ENCODE results near the gene SIPA1. TPM values are rescaled to one million over a fixed set of nuclear protein-coding genes. Genes with fewer than 3 reads are reported as not detected.

The SIPA1 gene
- total RNA-seq, 6 experiments from 2014 or later = 23.0 to 41.3 (median 38.3) TPM

DNA sequence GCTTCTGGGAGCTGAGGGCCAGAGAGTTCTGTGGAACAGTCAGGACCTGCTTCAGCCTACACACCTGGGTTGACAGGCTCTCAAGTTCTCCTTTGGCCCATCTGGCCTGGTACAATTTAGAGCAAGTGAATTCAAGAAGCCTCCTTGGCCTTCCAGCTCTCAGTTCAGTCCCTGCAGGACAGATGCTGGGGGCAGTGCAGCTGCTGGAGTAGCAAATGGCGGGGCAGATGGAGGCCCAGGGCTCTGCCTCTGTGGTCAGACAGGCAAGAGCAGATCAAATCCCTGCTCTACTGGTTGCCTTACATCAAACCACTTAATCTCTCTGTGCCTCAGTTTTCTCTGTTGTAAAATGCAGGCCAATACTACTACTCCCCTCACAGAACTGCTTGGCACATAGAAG, 33.6 kb upstream of the SIPA1 start:
- Mint-ChIP-seq H3K27ac (no peak overlapping the region), H3K27me3 (ENCODE audit: insufficient read depth) (peaks cover 2% of the 10 kb centered on the region; the same call in 1 of the 2 replicates), H3K4me1 (ENCODE audit: low read depth) (peaks cover 7% of the 10 kb centered on the region; the same call in 1 of the 2 replicates), H3K9me3 (no peaks in the 10 kb centered on the region), H3K4me3 (no peak overlapping the region), H3K36me3 (ENCODE audit: low read depth) (peaks cover 18% of the 10 kb centered on the region; the same call in 1 of the 2 replicates)
- DNase-seq = no peak
- TF ChIP-seq, protein P1, sequence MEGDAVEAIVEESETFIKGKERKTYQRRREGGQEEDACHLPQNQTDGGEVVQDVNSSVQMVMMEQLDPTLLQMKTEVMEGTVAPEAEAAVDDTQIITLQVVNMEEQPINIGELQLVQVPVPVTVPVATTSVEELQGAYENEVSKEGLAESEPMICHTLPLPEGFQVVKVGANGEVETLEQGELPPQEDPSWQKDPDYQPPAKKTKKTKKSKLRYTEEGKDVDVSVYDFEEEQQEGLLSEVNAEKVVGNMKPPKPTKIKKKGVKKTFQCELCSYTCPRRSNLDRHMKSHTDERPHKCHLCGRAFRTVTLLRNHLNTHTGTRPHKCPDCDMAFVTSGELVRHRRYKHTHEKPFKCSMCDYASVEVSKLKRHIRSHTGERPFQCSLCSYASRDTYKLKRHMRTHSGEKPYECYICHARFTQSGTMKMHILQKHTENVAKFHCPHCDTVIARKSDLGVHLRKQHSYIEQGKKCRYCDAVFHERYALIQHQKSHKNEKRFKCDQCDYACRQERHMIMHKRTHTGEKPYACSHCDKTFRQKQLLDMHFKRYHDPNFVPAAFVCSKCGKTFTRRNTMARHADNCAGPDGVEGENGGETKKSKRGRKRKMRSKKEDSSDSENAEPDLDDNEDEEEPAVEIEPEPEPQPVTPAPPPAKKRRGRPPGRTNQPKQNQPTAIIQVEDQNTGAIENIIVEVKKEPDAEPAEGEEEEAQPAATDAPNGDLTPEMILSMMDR (IDR thresholded peaks at IDR 0.05) = no peak

DNA sequence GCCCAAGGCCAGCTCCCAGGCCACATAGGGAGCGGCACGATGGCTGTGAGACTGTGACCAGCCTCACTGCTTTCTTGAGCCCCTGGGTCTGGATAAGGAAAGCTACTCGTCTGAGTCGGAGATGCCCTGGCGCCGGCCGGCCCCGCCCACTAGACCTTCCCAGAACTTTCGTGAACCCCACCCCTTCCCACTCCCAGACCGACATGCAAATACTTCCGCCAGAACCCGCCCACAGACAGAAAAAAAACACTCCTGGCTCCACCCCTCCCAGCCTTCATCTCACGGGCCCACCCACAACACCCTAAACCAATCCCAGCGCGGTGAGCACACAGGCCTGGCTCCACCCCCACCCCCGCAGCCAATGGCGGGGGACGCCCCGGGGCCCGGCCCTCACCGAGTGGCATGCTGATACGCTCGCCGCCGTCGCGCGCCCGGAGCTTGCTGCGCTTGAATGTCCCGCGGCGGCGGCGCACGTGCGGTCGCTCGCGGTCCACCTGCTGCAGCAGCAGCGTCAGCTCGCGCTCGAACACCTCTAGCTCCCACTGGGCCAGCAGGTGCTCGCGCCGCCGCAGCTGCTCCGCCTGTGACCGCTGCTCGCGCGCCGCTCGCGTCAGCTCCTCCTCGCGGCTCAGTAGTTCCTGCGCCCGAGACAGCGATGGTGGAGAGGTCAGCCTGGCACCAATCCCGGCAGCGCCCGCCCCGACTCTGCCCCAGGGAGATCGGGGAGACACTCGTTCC, 30.9 kb upstream of the SIPA1 start:
- no peak overlapping the region for H3K27ac Mint-ChIP-seq
- peak; percentile 45 for DNase-seq
- TF ChIP-seq, protein P1 (IDR thresholded peaks at IDR 0.05) = no peak
- H3K4me1 Mint-ChIP-seq (ENCODE audit: low read depth) = peaks cover 34% of the 10 kb centered on the region
- H3K4me3 Mint-ChIP-seq = no peak overlapping the region
- peaks cover 23% of the 10 kb centered on the region for H3K36me3 Mint-ChIP-seq (ENCODE audit: low read depth)
- no peaks in the 10 kb centered on the region for H3K9me3 Mint-ChIP-seq
- peaks cover 3% of the 10 kb centered on the region; the same call in 1 of the 2 replicates for H3K27me3 Mint-ChIP-seq (ENCODE audit: insufficient read depth)

DNA sequence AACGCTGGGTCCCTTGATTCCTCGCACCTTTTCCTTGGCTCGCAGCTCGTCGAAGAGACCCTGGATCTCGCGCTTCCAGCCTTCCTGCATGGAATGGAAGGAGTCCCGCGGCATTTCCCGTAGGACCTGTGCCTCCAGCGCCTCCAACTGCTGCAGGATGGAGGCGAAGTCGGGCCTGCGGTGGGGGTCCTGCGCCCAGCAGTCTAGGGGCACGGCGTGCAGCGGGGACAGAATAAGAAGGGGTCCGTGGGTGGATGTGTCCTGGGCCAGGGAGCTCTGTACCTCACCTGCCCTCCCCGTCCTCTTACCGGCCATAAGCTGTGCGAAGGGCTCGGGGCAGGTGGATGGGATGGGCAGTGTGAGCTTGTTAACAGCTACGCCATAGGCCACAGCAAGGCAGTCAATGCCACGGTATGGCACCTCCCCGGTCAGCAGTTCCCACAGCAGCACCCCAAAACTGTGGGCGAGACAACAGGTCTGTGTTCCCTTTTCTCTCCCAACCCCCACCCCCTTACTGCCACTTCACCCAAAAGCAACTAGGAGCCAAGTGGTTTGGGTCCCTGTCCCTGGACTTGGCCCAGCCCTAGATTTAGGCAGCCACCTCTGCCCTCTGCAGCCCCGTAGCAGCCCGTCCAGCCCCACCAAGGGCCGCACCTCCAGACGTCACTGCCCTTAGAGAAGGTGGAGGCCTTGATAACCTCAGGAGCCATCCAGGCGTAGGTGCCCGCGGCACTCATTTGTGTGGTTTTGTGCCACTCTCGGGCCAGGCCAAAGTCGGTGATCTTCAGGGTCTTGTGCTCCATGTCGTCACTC, 30.1 kb upstream of the SIPA1 start:
- Mint-ChIP-seq H3K27me3 (ENCODE audit: insufficient read depth) (peaks cover 3% of the 10 kb centered on the region; the same call in 1 of the 2 replicates), H3K27ac (no peak overlapping the region)

DNA sequence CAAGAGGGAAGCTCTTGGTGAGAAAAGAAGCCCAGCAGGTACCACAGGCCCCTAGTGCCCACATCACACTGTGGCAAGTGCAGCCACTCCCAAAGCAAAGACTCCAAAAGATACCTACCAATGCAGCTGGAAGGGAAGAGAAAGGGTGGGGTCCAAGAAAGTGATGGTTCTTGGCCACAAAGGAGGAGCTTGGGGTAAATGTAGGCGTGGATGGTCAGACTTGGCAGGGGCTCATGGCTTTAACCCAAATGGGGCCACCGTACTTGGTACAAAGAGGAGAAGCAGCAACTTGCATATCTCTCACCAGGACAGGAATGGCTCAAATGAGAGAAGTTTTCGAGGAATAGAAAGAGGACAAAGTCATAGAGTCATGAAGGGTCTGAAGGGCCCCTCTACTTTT, 28.7 kb upstream of the SIPA1 start:
- Mint-ChIP-seq H3K4me3 (no peak overlapping the region), H3K36me3 (ENCODE audit: low read depth) (peaks cover 18% of the 10 kb centered on the region), H3K27ac (peak overlapping the region; percentile 15; the same call in 1 of the 2 replicates), H3K27me3 (ENCODE audit: insufficient read depth) (peaks cover 3% of the 10 kb centered on the region; the same call in 1 of the 2 replicates), H3K9me3 (no peaks in the 10 kb centered on the region), H3K4me1 (ENCODE audit: low read depth) (peaks cover 48% of the 10 kb centered on the region)
- TF ChIP-seq, protein P1 (IDR thresholded peaks at IDR 0.05) = no peak
- DNase-seq = no peak

More for the DNA sequence above, 30.1 kb upstream of the SIPA1 start:
- Mint-ChIP-seq H3K9me3 (no peaks in the 10 kb centered on the region), H3K4me3 (no peak overlapping the region), H3K4me1 (ENCODE audit: low read depth) (peaks cover 42% of the 10 kb centered on the region), H3K36me3 (ENCODE audit: low read depth) (peaks cover 29% of the 10 kb centered on the region)
- TF ChIP-seq, protein P1 (IDR thresholded peaks at IDR 0.05) = no peak
- DNase-seq = no peak

DNA sequence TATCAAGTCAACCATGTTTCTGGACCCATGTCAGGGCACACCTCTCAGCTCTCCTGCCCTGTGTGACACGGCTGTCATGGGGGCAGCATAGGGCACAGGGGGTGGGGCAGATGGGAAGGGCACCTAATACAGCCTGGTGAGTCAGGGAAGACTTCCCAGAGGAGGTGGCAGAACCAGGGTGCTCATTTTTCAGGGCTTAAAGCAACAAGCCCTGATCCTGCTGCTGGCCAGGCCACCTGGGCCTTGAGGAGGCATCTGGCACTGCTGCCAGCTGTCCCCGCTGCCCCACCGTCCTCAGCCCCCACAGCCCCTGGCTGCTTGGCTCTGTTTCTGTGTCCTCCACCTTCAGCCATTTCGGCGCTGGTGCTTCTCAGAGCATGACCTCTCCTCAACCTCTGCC, 28.2 kb upstream of the SIPA1 start:
- Mint-ChIP-seq H3K36me3 (ENCODE audit: low read depth) (peaks cover 15% of the 10 kb centered on the region), H3K4me1 (ENCODE audit: low read depth) (peaks cover 48% of the 10 kb centered on the region), H3K9me3 (no peaks in the 10 kb centered on the region), H3K27ac (peak overlapping the region; percentile 19; the same call in 1 of the 2 replicates), H3K4me3 (peak overlapping the region; percentile 1; the same call in 1 of the 2 replicates), H3K27me3 (ENCODE audit: insufficient read depth) (peaks cover 3% of the 10 kb centered on the region; the same call in 1 of the 2 replicates)
- TF ChIP-seq, protein P1 (IDR thresholded peaks at IDR 0.05) = no peak
- no peak for DNase-seq
